Measurements from ENCODE around the gene HSP90B1.

The HSP90B1 gene

GRCh38 chr12:103929784-103930033, 501 bp upstream of the HSP90B1 start:
- DNase-seq (ENCODE audit: low spot score): no peak

- peak; percentile 51 for DNase-seq (ENCODE audit: low spot score)
These were observed 851 bp downstream of the HSP90B1 start for GRCh38 chr12:103930787-103931735.

- DNase-seq (ENCODE audit: low spot score): peak; percentile 50
These were observed 3.0 kb downstream of the HSP90B1 start for GRCh38 chr12:103933237-103933636.

- DNase-seq (ENCODE audit: low spot score): no peak
These were observed 6.5 kb downstream of the HSP90B1 start for GRCh38 chr12:103936679-103937078.

- DNase-seq (ENCODE audit: low spot score): no peak
These were observed 14.8 kb downstream of the HSP90B1 start for GRCh38 chr12:103944964-103945363.

GRCh38 chr12:103947871-103948555, 17.8 kb downstream of the HSP90B1 start:
- DNase-seq (ENCODE audit: low spot score): no peak

GRCh38 chr12:103948746-103949406, 18.7 kb downstream of the HSP90B1 start:
- DNase-seq (ENCODE audit: low spot score): no peak

- DNase-seq (ENCODE audit: low spot score): no peak
These were observed 22.3 kb downstream of the HSP90B1 start for GRCh38 chr12:103952497-103952896.

- DNase-seq (ENCODE audit: low spot score): peak; percentile 37
These were observed 25.8 kb downstream of the HSP90B1 start for GRCh38 chr12:103955811-103956508.

- no peak for DNase-seq (ENCODE audit: low spot score)
These were observed 26.4 kb downstream of the HSP90B1 start for GRCh38 chr12:103956509-103957027.

GRCh38 chr12:103957865-103958388, 27.7 kb downstream of the HSP90B1 start:
- no peak for DNase-seq (ENCODE audit: low spot score)

GRCh38 chr12:103958621-103959020, 28.4 kb downstream of the HSP90B1 start:
- DNase-seq (ENCODE audit: low spot score): no peak

- no peak for DNase-seq (ENCODE audit: low spot score)
These were observed 30.5 kb downstream of the HSP90B1 start for GRCh38 chr12:103960616-103961227.

GRCh38 chr12:103962493-103962892, 32.3 kb downstream of the HSP90B1 start:
- no peak for DNase-seq (ENCODE audit: low spot score)

- DNase-seq (ENCODE audit: low spot score): no peak
These were observed 34.6 kb downstream of the HSP90B1 start for GRCh38 chr12:103964805-103965204.

GRCh38 chr12:103965255-103965589, 35.0 kb downstream of the HSP90B1 start:
- DNase-seq (ENCODE audit: low spot score): no peak

- peak; percentile 96 for DNase-seq (ENCODE audit: low spot score)
These were observed 35.6 kb downstream of the HSP90B1 start, which contains the start of gene TDG for GRCh38 chr12:103965590-103966504. TSS of gene TDG (plus strand) at chr12:103965872. CDS start at chr12:103966038, 166 bp downstream.

- DNase-seq (ENCODE audit: low spot score): no peak
These were observed 36.5 kb downstream of the HSP90B1 start for GRCh38 chr12:103966736-103967135.

GRCh38 chr12:103969391-103969790, 39.2 kb downstream of the HSP90B1 start:
- DNase-seq (ENCODE audit: low spot score): no peak

- DNase-seq (ENCODE audit: low spot score): no peak
These were observed 43.7 kb downstream of the HSP90B1 start for GRCh38 chr12:103973909-103974308.
